Activated CD4-positive, alpha-beta T cell treated with anti-CD3 and anti-CD28 coated beads, Interleukin-2, amount 50 U/mL, for 1 hour (primary cell): Measurements from ENCODE around the gene DUS1L.

ENCODE experiments used
- DNase-seq: peaks from one replicate; pipeline ENCODE4 v3.0.0-alpha.2; 2020

Gene DUS1L

DNA sequence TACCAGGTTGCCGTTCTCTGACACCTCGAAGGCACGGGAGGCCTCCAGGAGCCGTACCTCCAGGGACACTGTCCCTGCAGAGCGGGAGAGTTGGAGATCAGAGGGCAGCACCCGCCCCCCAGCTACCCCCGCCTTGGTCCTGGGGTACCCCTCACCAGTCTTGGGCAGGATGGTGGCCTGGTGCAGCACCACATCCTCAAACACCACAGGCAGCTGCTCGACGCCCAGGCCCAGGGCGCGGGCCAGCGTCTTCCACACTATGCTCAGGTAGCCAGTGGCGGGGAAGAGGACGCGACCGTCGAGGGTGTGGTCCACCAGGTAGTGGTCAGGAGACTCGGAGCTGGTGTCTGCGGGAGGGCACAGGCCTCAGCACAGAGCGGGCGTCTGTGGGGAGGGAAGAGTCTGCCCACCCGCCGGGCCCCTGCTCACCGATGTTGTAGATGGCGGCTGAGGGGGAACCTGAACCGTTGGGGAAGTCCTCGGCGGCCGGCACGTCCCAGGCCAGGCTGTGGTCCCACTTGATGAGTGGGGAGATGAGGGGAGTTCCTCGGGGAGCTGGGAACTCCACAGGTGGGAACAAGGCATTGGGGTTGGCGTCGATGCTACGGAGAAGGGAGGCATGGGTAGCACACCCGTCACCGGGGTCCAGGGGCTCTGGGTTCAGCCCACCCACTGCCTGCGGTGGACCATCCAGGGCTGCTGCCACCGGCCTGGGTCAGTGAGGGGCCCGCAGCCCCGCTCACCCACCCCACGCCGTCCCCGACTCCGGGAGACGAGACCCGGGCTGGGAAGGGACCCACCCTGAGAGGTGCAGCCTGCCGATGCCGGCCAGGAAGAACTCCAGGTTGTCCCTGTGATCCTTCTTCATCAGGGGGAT lies 22.6 kb upstream of the DUS1L start:
- DNase-seq = no peak

DNA sequence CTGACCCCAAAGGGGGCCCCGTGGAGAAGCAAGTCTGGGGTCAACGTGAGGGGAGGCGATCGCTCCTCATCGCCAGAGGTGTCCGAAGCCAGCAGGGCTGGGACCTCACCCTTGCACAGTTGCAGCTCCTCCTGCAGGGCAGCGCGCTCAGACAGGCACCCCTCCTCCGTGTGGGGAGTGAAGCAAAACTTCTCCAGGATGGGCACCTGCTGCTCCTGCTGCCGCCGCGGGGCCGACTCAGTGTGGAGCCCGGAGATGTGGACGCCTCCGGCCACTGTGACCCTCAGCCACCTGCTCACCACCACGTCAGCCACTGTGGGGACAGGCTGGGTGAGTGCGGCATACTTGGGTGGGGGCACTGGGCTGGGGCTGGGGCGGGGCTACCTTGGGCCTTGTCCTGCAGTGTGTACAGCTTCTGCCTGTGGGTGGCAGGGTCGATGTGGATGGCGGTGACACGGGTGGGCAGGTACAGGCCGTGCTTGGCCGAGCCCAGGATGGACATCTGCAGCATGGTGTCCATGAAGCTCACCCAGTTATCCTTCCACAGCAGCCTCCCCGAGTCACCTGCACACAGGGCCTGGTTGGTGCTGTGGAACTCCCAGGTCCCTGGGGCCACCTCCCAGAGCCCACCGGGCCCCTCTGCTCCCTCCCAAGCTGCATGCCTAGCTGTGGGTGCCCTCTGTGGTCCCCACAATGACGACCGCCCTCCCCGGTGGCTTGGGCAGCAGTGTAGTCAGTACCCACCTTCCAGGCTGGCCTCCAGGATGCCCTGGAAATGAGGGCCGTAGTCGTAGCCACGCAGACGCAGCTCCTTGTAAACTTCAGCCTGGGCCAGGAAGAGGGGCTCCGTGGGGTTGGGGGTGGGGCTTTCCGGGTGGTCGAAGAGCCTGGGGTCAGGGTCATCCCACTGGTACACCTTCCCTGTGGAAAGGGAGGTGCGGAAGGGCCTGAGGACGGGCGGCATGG lies 21.6 kb upstream of the DUS1L start:
- DNase-seq = no peak

DNA sequence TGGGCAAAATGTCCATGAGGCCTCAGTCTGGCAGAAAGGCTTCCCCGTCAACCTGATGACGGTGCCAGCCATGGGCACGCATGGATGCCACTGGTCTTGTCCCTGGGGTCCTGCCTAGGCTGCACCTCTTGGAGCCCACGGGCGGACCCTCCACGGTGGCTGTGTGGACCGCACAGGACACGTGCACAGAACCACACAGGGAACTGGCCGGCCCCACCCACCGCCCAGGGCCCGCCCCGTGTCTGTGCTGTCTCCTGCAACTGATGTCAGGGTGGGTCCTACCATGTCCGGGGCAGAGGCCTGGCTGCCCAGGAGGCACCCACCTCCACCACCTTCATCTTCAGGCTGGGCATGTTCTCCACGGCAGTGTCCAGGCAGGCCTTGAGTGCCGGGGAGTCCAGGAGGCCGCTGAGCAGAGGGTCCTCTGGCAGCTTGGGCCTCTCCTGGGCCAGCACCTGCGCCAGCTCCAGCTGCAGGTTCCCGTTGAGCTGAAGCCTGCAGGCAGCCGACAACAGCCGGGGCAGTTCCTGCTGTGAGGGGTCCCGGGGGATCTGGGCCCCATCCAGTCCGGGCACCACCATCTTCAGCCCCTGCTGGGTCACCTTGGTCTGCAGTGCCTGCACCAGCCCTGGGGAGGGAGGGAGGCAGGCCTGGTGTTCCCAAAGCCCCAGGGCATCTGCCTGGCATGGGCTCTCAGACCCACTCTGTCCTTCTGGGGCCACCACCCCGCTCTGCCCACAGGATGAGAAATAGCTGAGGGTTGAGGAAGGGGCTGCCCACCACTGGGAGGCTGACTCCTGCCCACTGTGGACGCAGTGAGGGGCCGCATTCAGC lies 20.5 kb upstream of the DUS1L start:
- DNase-seq = no peak

DNA sequence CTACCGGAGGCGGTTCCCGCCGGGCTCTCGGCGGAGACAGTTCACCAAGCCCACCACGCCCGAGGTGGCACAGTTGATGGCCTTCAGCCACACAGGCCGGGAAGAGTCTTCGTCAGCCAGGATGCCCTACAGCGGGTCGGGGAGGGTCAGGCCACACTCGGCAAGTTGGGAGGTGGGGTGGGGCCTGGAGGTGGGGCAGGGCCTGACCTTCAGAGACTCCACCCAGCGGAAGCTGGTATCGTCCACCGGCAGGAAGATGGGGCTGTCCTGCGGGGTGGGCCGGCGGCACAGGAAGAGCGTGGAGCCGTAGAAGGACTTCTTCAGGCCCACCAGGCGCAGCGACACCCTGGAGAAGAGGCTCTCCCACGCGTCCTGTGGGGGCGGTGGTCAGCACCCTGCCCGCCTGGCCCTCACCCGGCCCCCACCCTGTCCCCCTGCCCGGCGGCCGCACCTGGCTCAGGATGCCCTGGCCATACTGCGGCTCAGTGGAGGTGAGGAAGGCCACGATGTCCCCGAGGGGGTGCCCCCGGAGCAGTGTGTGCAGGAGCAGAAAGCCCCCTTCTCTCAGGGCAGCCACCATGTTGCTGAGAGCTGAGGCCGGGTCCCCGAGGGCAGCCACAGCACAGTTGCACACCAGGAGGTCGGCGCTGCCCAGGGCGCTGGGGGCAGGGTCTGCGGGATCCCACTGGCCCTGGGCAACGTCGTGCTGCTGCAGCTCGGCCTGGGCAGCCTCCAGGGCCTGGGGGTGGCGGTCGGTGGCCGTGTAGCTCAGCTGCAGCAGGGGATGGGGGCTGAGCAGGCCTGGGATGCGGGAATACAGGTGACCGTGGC lies 19.6 kb upstream of the DUS1L start:
- no peak for DNase-seq

DNA sequence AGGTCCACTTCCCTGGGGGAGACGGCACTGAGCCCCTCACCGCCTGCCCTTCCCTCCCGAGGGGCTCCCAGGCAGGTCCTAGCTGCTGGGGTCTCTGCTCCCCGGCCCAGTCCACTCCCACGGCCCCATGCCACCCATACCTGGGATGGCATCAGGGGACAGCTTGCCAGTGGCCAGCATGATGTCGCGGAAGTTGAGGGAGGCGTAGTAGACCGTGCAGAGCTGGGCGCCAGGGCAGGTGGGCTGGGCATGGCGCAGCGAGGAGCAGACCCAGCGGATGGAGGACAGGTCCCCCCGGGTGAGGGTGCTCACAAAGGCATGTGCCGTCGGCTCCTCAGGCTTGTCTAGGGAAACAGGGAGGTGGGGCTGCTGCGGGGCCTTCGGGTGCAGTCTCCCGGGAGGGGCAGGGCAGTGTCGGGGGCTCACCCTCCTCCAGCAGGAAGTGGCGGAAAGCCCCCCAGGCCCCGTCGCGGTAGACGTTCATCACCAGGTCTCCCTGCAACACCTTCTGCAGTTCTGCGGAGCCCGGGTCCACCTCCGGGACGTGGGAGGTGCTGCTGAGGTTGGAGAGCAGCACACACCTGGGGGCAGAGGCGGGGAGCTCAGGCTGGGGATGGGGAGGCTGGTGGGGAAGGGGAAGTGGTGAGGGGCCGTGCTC lies 18.9 kb upstream of the DUS1L start:
- DNase-seq = no peak

DNA sequence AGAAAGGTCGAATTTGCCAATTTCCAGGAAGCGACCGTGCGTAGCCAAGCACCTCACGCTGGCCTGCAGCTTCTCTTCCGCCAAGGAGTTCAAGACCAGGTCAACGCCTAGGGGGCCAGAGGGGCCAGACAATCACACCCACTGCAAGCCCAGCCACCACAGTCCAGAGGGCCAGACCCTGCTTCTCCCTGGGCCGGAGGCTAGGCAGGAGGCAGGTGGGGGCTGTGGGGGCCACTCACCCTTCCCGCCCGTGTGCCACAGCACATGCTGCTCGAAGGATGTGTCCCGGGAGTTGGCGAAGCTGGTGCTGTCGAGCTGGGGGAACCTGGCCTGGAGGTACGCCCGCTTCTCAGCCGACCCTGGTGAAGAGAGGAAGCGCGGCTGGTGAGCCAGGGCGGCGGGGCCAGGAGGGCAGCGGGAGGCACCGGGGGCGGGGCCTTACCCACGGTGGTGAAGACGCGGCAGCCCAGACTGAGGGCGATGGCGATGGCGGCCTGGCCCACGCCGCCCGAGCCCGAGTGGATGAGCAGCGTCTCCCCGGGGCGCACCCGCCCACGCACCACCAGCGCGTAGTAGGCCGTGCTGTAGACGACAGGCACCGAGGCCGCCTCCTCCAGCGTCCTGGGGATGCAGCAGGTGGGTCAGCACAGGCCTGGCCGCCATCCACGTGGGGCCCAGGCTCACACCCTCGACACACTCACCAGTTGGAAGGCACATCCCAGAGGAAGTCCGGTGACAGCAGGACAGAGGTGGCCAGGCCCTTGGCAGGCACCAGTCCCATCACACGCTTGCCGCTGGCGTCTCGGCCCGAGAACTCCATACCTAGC lies 18.1 kb upstream of the DUS1L start:
- no peak for DNase-seq

DNA sequence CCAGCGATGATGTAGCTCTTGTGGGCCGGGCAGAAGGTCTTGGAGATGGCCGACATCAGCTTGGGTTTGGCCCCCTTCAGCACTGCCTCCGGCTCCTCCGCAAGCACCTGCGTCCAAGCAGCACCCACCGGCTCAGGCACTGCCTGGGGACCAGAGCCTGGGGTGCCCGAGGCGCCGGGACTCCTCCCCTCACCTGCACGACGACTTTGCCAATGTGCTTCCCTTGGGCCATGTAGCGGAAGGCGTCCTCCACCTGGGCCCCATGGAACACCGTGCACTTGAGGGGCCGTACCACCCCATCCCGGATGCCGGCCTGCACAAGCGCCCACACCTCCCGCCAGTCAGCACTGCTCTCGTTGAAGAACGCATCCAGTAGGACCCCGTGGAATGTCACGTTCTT lies 17.4 kb upstream of the DUS1L start:
- DNase-seq = no peak

DNA sequence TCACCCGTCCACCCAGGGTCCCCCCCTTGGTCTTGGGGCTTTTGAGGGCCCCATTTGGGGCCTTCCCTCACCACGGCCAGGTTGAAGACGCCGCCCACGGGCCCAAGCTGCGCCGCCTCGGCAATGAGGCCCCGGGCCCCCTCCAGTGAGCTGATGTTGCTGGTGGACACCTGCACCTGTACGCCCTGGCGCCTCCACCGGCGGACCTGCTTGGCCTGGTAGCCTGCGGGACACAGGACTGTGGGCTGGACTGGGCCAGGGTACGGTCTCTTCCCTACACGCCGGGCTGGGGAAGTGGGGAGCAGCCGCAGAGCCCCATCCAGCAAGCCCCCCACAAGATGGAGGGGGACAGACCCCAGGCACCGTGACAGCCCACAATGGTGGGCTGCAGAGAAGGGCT lies 16.9 kb upstream of the DUS1L start:
- no peak for DNase-seq

DNA sequence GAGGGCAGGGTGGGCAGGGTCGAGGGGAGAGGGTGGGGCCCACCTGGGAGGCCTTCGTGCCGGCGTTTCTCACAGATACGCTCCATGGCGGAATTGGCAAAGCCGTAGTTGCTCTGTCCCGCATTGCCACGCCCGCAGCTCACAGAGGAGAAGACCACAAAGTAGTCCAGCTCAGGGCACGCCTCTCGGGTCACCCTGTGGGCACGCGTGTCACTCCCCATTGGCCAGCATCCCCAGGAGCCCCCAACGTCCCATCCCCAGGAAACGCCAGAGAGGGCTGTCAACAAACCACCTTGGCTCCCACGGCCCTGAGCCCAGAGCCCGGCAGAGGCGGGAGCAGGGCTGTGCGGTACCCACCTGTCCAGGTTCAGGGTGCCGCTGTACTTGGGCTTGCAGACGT lies 16.4 kb upstream of the DUS1L start:
- DNase-seq = no peak

DNA sequence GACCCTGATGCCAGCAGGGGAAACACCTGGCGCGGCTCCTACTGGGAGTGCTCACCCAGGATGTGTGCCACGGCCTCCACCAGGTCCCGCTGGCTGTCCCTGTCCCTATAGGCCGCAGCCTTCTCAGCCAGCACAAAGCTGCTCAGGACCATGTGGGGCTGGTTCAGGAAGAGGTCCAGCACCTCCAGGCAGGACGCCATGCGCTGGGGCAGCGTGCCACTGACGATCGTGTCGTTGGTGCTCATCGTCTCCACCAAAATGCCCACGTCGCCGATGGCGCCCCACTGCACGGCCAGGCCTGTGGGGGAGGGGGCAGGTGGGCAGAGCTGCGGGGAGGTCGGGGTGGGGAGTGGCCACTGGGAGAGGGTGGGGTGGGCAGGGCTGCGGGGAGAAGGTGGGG lies 15.9 kb upstream of the DUS1L start:
- DNase-seq = no peak

DNA sequence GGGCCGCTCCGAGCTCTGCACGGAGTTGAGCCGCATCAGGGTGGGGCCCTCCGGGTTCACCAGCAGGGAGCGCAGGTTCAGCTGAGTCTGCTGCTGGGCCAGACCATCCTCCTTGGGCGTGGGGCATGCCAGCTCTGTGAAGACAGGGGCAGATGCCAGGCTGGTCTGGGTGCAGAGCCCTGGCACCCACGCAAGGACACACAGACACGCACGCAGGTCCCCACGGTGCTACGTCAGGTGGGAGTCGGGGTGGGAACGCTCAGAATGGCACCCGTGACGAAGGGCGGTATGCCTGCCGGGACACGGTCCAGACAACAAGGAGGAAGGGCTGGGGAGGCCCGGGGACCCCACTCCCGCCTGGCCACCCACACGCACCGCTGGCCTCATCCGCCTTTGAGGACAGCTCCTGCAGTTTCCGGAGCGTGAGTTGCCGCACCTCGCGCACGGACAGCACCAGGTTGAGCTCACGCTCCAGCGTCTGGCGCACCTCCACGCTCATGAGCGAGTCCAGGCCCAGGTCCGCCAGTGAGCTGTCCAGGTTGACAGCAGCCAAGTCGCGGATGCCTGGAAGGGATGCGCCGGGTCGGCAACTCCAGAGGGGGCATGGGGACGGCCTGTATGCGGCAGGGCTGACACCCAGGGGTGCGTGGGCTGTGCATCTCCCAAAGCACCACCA lies 15.3 kb upstream of the DUS1L start:
- DNase-seq = no peak

DNA sequence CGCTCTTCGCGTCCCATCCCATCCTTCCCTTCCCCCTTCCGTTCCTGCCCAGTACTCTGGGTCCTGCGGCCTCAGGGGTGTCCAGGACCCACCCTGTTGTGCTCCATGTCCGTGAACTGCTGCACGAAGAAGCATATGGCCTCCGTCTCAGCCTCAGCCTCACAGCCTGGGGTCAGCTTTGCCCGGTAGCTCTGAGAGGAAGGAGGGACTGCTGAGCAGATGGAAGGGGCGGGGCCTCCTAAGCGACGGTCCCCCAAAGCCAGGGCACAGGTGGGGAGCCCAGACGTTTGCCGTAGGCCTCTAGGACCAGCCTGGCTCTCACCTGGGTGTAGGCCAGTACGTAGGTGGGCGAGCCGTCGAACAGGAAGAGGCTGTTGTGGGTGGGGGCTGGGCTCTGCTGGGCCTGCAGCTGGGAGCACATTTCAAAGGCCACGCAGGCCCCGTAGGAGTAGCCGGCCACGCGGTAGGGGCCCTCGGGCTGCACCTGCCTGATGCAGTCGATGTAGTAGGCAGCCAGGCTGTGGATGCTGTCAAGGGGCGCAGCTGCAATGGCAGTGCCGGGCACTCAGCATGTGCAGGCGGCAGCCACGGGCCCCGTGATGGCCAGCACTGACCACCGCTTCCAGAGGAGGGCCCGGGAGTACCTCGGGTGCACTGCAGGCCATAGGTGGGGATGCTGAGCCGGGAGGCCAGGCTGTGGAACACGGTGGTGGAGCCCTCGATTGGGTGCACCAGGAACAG lies 14.6 kb upstream of the DUS1L start:
- DNase-seq = no peak

DNA sequence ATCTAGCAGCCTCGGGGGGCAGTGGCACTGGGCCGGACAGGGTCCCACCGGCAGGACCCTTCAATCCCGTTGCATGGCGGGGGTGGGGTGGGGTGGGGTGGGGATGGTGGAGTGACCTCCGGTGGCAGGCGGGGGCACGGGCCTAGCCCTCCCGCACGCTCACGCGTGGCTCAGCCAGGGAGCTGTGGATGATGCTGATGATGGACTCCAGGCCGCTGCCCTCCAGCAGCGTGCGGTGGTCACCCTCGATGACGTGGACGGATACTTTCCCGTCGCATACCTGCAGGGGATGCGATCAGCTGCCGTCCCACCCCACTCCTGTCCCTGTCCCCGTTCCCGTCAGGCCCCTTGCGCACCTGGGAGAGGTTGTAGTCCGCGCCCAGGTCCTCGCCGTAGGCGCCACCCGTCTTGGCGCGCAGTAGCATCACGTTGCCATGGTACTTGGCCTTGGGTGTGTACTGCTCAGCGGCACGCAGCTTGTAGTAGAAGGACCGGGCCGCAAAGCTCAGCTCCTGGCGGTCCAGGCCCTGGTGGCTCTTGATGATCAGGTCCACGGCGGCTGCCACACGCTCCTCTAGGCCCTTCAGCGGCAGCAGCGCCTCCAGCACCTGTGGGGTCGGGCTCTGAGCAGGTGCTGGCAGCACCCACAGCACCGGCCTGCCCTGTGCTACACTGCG lies 13.5 kb upstream of the DUS1L start:
- DNase-seq = no peak

DNA sequence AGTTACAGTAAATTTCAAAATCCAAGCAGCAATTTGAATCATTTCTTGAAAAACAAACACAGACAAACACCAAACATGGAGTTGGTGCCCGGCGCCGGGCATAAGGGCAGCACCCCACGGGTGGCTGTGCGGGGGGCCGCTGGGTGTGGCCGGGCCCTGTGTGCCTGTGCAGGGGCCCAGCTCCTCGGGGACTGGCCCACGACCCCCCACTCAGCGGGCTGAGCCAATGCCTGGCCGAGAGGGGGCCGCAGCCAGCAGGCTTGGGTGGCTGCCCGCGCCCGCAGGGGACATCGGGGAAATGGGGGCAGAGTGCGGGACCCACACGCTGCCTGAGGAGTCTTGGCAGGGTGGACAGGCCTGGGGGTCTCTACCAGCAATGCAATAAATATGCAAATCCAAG lies 12.8 kb upstream of the DUS1L start:
- DNase-seq = no peak

DNA sequence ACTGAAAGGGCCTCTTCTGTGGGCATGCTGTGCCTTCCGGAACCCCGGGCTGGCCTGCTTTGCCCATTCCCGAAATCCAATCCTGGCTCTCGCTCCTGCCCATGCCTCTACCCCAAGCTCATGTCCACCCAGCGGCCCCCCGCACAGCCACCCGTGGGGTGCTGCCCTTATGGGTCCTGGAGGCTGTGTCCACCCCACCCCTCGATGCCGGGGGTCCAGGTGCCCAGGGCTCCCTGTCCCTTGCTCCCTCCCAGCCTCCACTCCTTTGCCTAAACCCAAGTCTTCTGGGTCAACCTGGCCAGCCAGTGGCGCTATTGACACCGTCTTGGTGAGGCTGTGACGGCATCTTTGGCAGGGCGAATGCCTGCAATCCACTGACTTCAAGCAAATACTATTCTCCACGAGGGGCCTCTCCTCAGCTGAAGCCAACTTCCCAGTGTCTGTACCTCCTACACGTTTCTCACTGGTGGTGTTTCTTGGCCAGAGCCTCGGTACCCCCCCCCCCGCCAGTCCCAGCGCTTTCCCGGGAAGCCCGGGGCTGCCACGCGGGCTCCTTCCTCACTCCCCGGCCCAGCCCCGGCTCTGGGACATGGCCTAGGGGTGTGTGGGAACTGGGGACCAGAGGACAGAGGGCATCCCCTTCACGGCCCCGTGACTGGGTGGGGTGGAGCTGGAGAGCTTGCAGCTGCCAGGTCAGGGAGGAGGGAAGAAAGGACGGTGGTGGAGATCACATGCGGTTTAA lies 12.2 kb upstream of the DUS1L start:
- no peak for DNase-seq

DNA sequence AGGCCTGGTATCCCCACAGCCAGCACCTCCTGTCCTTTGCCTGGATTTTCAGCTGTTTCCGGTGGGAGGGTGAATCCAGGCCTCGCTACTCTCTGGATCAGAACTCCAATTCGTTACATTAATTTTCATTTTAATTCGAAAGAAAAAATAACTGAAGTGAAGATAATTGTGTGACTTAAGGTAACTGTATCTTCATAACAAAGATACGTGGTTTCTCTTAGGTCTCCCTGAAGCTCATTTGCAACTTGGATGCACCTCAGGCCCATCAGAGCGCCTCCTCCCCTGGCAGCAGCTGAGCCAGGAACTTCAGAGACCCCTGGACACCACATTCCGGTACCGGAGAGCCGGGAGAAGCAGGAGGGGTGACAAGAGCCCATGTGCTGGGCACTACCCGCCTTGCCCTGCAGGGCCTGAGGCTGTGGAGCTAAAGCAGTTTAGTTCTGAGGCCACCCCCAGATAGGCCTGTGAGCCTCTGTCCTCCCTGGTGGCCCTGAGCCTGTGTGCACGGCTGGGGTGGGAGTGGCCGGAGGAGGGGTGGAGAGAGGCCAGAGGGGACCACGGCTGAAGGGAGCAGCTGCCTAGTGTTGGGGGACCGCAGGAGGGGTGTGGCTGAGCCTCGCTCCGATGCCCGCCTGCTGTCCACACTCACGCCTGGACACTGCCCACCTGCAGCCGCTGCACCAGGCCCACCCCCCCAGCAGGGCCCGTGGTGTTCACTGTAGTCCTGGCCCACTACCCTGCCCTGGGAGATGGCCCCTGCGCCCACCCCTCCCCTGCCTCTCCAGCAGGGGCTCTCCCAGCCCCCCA lies 11.4 kb upstream of the DUS1L start:
- no peak for DNase-seq
